HCT116 (cell line): ENCODE data around the gene PRRX2. TPM values are rescaled to one million over a fixed set of nuclear protein-coding genes. Genes with fewer than 3 reads are reported as not detected.

ENCODE experiments used
- ATAC-seq: fragments of 200-7000 bp; cut with Tn5 transposase; 2 replicates; pipeline ENCODE4 v1.9.1; 2020; ENCODE audit warnings: mild to moderate bottlenecking, moderate library complexity
- BruUV-seq: library from RNA; stranded (reverse); fragments of 400-500 nt; replicated peaks from 2 replicates; lab custom pipeline; 2021; lab: Mats Ljungman, UMichigan
- CTCF ChIA-PET: fragments of 300-600 bp; sonication (Branson Sonifier 250); formaldehyde crosslinking; loops from one replicate; lab custom pipeline; 2021; ENCODE audit warnings: antibody characterized with exemption; lab: Charles Lee
- POLR2A ChIA-PET: fragments of 300-600, 350-600 bp; sonication (Branson Sonifier 250); formaldehyde crosslinking; loops from one replicate; lab custom pipeline; 2021; ENCODE audit warnings: antibody characterized with exemption; lab: Charles Lee
- RAD21 ChIA-PET, 2 experiments: fragments of 300-600 bp; sonication (Branson Sonifier 250); formaldehyde crosslinking; loops; one replicate each; lab custom pipeline; 2023; ENCODE audit warnings: low total read pairs in 2 of 2; ENCODE audit not compliant: uncharacterized antibody in 2 of 2, unreplicated experiment in 2 of 2, low non-redundant PET in 1 of 2; lab: Charles Lee
- DNase-seq: peaks from one replicate; pipeline ENCODE4 v3.0.0-alpha.2; 2010; ENCODE audit warnings: low read depth, low spot score
- H2AFZ ChIP-seq: fragments of 200-600 bp; shearing (Covaris generic), sonication (generic); 2 replicates; pipeline ENCODE4 v1.6.1; 2017; ENCODE audit warnings: low read depth, mixed run types, mixed read lengths, antibody characterized with exemption, low read length; ENCODE audit not compliant: poor library complexity, severe bottlenecking
- H3K27ac ChIP-seq: 2 replicates; pipeline ENCODE4 v1.5.1; 2012; ENCODE audit warnings: low read depth, low read length
- H3K27me3 ChIP-seq: fragments of 200-600 bp; sonication (generic); 2 replicates; pipeline ENCODE4 v1.6.1; 2016; ENCODE audit warnings: mixed run types, low read length, mixed read lengths; ENCODE audit not compliant: insufficient read depth
- H3K36me3 ChIP-seq, 2 experiments: fragments of 200-500 bp in 1 of 2; fragments of 200-600 bp in 1 of 2; sonication (Bioruptor generic) in 1 of 2; sonication (generic) in 1 of 2; 2 replicates each; pipeline versions ENCODE4 v1.5.1 to v1.6.1; 2014 to 2016; ENCODE audit warnings: low read length in 2 of 2, inconsistent platforms in 1 of 2, mixed read lengths in 1 of 2, mixed run types in 1 of 2; ENCODE audit not compliant: insufficient read depth in 2 of 2, control insufficient read depth in 1 of 2
- H3K4me1 ChIP-seq, 2 experiments: fragments of 200-600 bp in 1 of 2; sonication (generic) in 1 of 2; 2 replicates each; pipeline versions ENCODE4 v1.5.1 to v1.6.1; 2012 to 2017; ENCODE audit warnings: low read length in 2 of 2, inconsistent platforms in 1 of 2, mild to moderate bottlenecking in 1 of 2, mixed read lengths in 1 of 2, mixed run types in 1 of 2, moderate library complexity in 1 of 2; ENCODE audit not compliant: insufficient read depth in 2 of 2, control insufficient read depth in 1 of 2
- H3K4me2 ChIP-seq: fragments of 200-600 bp; sonication (generic); 2 replicates; pipeline ENCODE4 v1.6.1; 2017; ENCODE audit warnings: mixed run types, low read length, mixed read lengths
- H3K4me3 ChIP-seq, 2 experiments: fragments of 200-600 bp in 1 of 2; sonication (generic) in 1 of 2; replicated peaks in 1 of 2; 2 replicates each; pipeline ENCODE4 v1.5.1; 2011 to 2016; ENCODE audit warnings: low read length in 2 of 2, control low read depth in 1 of 2, low read depth in 1 of 2, mild to moderate bottlenecking in 1 of 2, mixed read lengths in 1 of 2, mixed run types in 1 of 2
- H3K79me2 ChIP-seq: fragments of 200-600 bp; sonication (generic); 2 replicates; pipeline ENCODE4 v1.6.1; 2017; ENCODE audit warnings: mild to moderate bottlenecking, mixed run types, low read length, moderate library complexity, mixed read lengths; ENCODE audit not compliant: insufficient read depth
- H3K9ac ChIP-seq: fragments of 200-600 bp; sonication (generic); 2 replicates; pipeline ENCODE4 v1.6.1; 2016; ENCODE audit warnings: low read length, mixed read lengths
- H3K9me2 ChIP-seq: fragments of 200-600 bp; sonication (generic), shearing (Covaris generic); 2 replicates; pipeline ENCODE4 v1.6.1; 2017; ENCODE audit warnings: mixed run types, mild to moderate bottlenecking, moderate library complexity; ENCODE audit not compliant: insufficient read depth
- H3K9me3 ChIP-seq, 2 experiments: fragments of 200-500 bp in 1 of 2; fragments of 200-600 bp in 1 of 2; sonication (Bioruptor generic) in 1 of 2; sonication (generic) in 1 of 2; 2 replicates each; pipeline ENCODE4 v1.6.1; 2014 to 2017; ENCODE audit warnings: low read length in 2 of 2, mixed read lengths in 2 of 2, inconsistent platforms in 1 of 2, low read depth in 1 of 2, mild to moderate bottlenecking in 1 of 2, mixed run types in 1 of 2, moderate library complexity in 1 of 2; ENCODE audit not compliant: control insufficient read depth in 1 of 2, insufficient read depth in 1 of 2
- H4K20me1 ChIP-seq: fragments of 200-600 bp; sonication (generic), shearing (Covaris generic); 2 replicates; pipeline ENCODE4 v1.6.1; 2017; ENCODE audit warnings: mixed run types, mild to moderate bottlenecking, moderate library complexity; ENCODE audit not compliant: insufficient read depth
- ATF3 ChIP-seq: IDR thresholded peaks from 2 replicates; pipeline ENCODE4 v1.6.1; 2012
- CBX3 ChIP-seq: IDR thresholded peaks from 2 replicates; pipeline ENCODE4 v1.6.1; 2012; ENCODE audit warnings: low read depth
- CTCF ChIP-seq, 3 experiments: fragments of 200-600 bp in 1 of 3; sonication (generic) in 1 of 3; IDR thresholded peaks in 2 of 3; conservative IDR thresholded peaks in 1 of 3; 2 replicates each; pipeline ENCODE4 v1.5.1; 2012 to 2017; ENCODE audit warnings: low read depth in 2 of 3, low read length in 2 of 3, antibody characterized with exemption in 1 of 3, borderline replicate concordance in 1 of 3, control low read depth in 1 of 3, mild to moderate bottlenecking in 1 of 3, mixed read lengths in 1 of 3, mixed run types in 1 of 3, moderate library complexity in 1 of 3; ENCODE audit not compliant: insufficient read depth in 1 of 3
- EGR1 ChIP-seq: IDR thresholded peaks from 2 replicates; pipeline ENCODE4 v1.6.1; 2012; ENCODE audit warnings: low read depth
- ELF1 ChIP-seq: IDR thresholded peaks from 2 replicates; pipeline ENCODE4 v1.6.1; 2012; ENCODE audit warnings: low read depth, borderline replicate concordance
- EZH2phosphoT487 ChIP-seq: fragments of 200-600 bp; IDR thresholded peaks from 2 replicates; pipeline ENCODE4 v1.6.1; 2018; ENCODE audit warnings: antibody characterized with exemption, borderline replicate concordance
- FOSL1 ChIP-seq: IDR thresholded peaks from 2 replicates; pipeline ENCODE4 v1.6.1; 2012; ENCODE audit warnings: low read depth
- MAX ChIP-seq: IDR thresholded peaks from 2 replicates; pipeline ENCODE4 v1.6.1; 2012
- POLR2A ChIP-seq: IDR thresholded peaks from 2 replicates; pipeline ENCODE4 v1.7.0; 2011; ENCODE audit warnings: borderline replicate concordance; ENCODE audit not compliant: insufficient read depth, insufficient read length; ENCODE audit errors: extremely low read depth
- POLR2AphosphoS5 ChIP-seq: IDR thresholded peaks from 2 replicates; pipeline ENCODE4 v1.6.1; 2011; ENCODE audit warnings: mild to moderate bottlenecking, low read depth, low read length, moderate library complexity
- REST ChIP-seq: IDR thresholded peaks from 2 replicates; pipeline ENCODE4 v1.6.1; 2012; ENCODE audit warnings: low read depth
- SIN3A ChIP-seq: IDR thresholded peaks from 2 replicates; pipeline ENCODE4 v1.6.1; 2012; ENCODE audit warnings: low read depth
- SP1 ChIP-seq: IDR thresholded peaks from 2 replicates; pipeline ENCODE4 v1.6.1; 2012; ENCODE audit warnings: low read depth
- SRF ChIP-seq: IDR thresholded peaks from 2 replicates; pipeline ENCODE4 v1.6.1; 2012; ENCODE audit warnings: low read depth
- ZFX ChIP-seq: fragments of 450-650 bp; IDR thresholded peaks from 2 replicates; pipeline ENCODE4 v1.6.1; 2017
- ZNF274 ChIP-seq: fragments of 200-500 bp; sonication (Bioruptor generic); IDR thresholded peaks from 2 replicates; pipeline ENCODE4 v1.6.1; 2014; ENCODE audit warnings: mild to moderate bottlenecking, low read depth, low read length, inconsistent platforms
- intact Hi-C: fragments of 100-400 bp; cut with micrococcal nuclease; formaldehyde crosslinking; loops from 2 replicates; pipeline ENCODE4 v1.10.0; 2022
- total RNA-seq: library from RNA; stranded (reverse); gene quantifications from one replicate; pipeline ENCODE4 v1.2.1, GENCODE V29; 2021; ENCODE audit not compliant: unreplicated experiment

Gene PRRX2
- total RNA-seq, 1 experiment from 2014 or later, result 25.5 TPM

GRCh38 chr9:129708793-129709192, 43.3 kb downstream of the PRRX2 start:
- intact Hi-C loops, result no loop called here
- ChIA-PET RAD21 (no interaction called here), CTCF (no interaction called here), POLR2A (interaction anchor here (0.5 kb wide), 1 partner anchor 132 kb away, joined by 3 read pairs; no protein-coding TSS in a partner anchor)
- Histone ChIP-seq H3K9me3 (no peaks in the 10 kb centered on the region), H2AFZ (no peak overlapping the region), H3K79me2 (no peaks in the 10 kb centered on the region), H3K27me3 (no peaks in the 10 kb centered on the region), H4K20me1 (no peaks in the 10 kb centered on the region), H3K36me3 (no peaks in the 10 kb centered on the region), H3K27ac (no peak overlapping the region), H3K4me2 (no peak overlapping the region), H3K9me2 (no peaks in the 10 kb centered on the region), H3K4me1 (no peaks in the 10 kb centered on the region), H3K9ac (no peak overlapping the region), H3K4me3 (no peak overlapping the region)
- DNase-seq, result no peak
- ATAC-seq, result no peak
- no TSS peak for BruUV-seq
- TF ChIP-seq SRF (no peak), SP1 (no peak), ELF1 (no peak), CBX3 (no peak), ZNF274 (no peak), CTCF (IDR thresholded peaks at IDR 0.05 in 2 of 3, conservative IDR thresholded peaks at IDR 0.05 in 1 of 3; ENCODE audit: borderline replicate concordance in 1 of 3, insufficient read depth in 1 of 3, low read depth in 2 of 3, low read length in 2 of 3) (no peak), ATF3 (no peak), EZH2phosphoT487 (no peak), FOSL1 (no peak), POLR2A (no peak), REST (no peak), ZFX (no peak), POLR2AphosphoS5 (no peak), EGR1 (no peak), MAX (no peak), SIN3A (no peak)
